Measurements from ENCODE around the gene NACA.

GRCh38 chr12:56677680-56678079 lies 47.4 kb downstream of the NACA start:
- TF ChIP-seq CTCF (optimal IDR thresholded peaks at IDR 0.05 in 1 of 3, IDR thresholded peaks at IDR 0.05 in 1 of 3, conservative IDR thresholded peaks at IDR 0.05 in 1 of 3; ENCODE audit: extremely low read depth in 1 of 3, insufficient read depth in 2 of 3, low read length in 3 of 3) (no peak), EZH2 (IDR thresholded peaks at IDR 0.05; ENCODE audit: low read length) (no peak)
